ENCODE data around the gene RASAL1. TPM values are rescaled to one million over a fixed set of nuclear protein-coding genes. Genes with fewer than 3 reads are reported as not detected.

Gene RASAL1
- total RNA-seq, 1 experiment from 2014 or later: 16.0 TPM

DNA sequence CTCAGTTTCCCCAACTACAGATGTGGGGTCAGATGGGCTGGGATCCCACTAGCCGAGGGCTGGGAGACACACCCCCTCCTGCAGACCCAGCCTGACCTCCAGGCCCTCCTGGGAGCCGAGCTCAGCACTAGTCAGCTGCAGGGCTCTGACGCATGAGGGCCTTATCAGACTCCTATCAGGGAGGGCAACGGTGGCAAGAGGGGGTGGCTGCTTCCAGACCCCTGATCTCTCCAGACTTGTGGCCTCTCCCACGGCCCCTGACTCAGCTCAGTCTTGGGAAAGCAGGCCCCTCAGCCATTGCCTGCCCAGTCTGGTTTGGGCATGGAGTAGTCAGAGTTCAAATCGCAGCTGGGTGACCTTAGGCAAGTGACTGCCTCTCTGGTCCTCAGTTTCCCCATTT is 2.5 kb downstream of the RASAL1 start (continued):
- TF ChIP-seq YY1 (IDR thresholded peaks at IDR 0.05; ENCODE audit: extremely low read depth, insufficient replicate concordance, low read depth, low read length) (no peak), EZH2phosphoT487 (IDR thresholded peaks at IDR 0.05; ENCODE audit: borderline replicate concordance) (no peak), FOSL1 (IDR thresholded peaks at IDR 0.05; ENCODE audit: low read depth) (no peak), EZH2 (IDR thresholded peaks at IDR 0.05) (no peak)
- TF ChIP-seq, protein P1, sequence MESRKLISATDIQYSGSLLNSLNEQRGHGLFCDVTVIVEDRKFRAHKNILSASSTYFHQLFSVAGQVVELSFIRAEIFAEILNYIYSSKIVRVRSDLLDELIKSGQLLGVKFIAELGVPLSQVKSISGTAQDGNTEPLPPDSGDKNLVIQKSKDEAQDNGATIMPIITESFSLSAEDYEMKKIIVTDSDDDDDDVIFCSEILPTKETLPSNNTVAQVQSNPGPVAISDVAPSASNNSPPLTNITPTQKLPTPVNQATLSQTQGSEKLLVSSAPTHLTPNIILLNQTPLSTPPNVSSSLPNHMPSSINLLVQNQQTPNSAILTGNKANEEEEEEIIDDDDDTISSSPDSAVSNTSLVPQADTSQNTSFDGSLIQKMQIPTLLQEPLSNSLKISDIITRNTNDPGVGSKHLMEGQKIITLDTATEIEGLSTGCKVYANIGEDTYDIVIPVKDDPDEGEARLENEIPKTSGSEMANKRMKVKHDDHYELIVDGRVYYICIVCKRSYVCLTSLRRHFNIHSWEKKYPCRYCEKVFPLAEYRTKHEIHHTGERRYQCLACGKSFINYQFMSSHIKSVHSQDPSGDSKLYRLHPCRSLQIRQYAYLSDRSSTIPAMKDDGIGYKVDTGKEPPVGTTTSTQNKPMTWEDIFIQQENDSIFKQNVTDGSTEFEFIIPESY (IDR thresholded peaks at IDR 0.05; ENCODE audit: extremely low read depth, insufficient replicate concordance, low read length): no peak

DNA sequence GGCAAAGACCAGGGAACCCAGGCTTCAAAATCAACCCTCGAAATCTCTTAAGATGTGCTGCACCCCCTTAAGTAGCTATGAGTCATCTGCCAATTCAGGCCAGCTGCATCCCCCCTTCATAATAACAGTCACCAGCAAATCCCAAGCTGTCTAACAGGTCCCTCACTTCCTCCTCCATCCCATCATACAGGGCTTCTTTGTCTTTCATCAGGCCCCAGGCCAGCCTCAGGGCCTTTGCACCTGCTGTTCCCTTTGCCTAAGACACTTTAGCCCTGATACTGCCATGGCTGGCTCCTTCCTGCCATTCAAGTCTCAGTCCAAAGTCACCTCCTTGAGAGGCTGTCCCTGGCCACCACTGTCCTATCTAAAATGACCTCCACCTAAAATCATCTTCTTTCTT is 4.0 kb downstream of the RASAL1 start:
- Histone ChIP-seq H3K4me2 (ENCODE audit: low read length) (no peak overlapping the region), H3K9me2 (ENCODE audit: insufficient read depth) (no peaks in the 10 kb centered on the region), H2AFZ (ENCODE audit: low read depth, low read length, poor library complexity, severe bottlenecking) (no peak overlapping the region), H3K27me3 (ENCODE audit: insufficient read depth, low read length) (no peaks in the 10 kb centered on the region), H3K36me3 (ENCODE audit: control insufficient read depth in 1 of 2, insufficient read depth in 2 of 2, low read length in 2 of 2) (no peaks in the 10 kb centered on the region), H3K4me3 (replicated peaks in 1 of 2; ENCODE audit: low read depth in 1 of 2, low read length in 2 of 2) (no peak overlapping the region), H3K79me2 (ENCODE audit: insufficient read depth, low read length) (peaks cover 12% of the 10 kb centered on the region; the same call in 1 of the 2 replicates), H3K9me3 (ENCODE audit: control insufficient read depth in 1 of 2, insufficient read depth in 1 of 2, low read depth in 1 of 2, low read length in 2 of 2) (no peaks in the 10 kb centered on the region), H4K20me1 (ENCODE audit: insufficient read depth) (no peaks in the 10 kb centered on the region), H3K9ac (ENCODE audit: low read length) (no peak overlapping the region), H3K27ac (ENCODE audit: low read depth, low read length) (no peak overlapping the region), H3K4me1 (ENCODE audit: control insufficient read depth in 1 of 2, insufficient read depth in 2 of 2, low read length in 2 of 2) (peaks cover 13 to 26% of the 10 kb centered on the region in 2 experiments)
- CTCF ChIA-PET: interaction anchor here (1.2 kb wide), 1 partner anchor 11 kb away, joined by 3 read pairs; no protein-coding TSS in a partner anchor
- intact Hi-C loops (cut with micrococcal nuclease): no loop called here
- TF ChIP-seq EZH2 (IDR thresholded peaks at IDR 0.05) (no peak), FOSL1 (IDR thresholded peaks at IDR 0.05; ENCODE audit: low read depth) (no peak), CEBPB (IDR thresholded peaks at IDR 0.05; ENCODE audit: low read depth) (no peak), EZH2phosphoT487 (IDR thresholded peaks at IDR 0.05; ENCODE audit: borderline replicate concordance) (no peak)
- TF ChIP-seq, protein P2, sequence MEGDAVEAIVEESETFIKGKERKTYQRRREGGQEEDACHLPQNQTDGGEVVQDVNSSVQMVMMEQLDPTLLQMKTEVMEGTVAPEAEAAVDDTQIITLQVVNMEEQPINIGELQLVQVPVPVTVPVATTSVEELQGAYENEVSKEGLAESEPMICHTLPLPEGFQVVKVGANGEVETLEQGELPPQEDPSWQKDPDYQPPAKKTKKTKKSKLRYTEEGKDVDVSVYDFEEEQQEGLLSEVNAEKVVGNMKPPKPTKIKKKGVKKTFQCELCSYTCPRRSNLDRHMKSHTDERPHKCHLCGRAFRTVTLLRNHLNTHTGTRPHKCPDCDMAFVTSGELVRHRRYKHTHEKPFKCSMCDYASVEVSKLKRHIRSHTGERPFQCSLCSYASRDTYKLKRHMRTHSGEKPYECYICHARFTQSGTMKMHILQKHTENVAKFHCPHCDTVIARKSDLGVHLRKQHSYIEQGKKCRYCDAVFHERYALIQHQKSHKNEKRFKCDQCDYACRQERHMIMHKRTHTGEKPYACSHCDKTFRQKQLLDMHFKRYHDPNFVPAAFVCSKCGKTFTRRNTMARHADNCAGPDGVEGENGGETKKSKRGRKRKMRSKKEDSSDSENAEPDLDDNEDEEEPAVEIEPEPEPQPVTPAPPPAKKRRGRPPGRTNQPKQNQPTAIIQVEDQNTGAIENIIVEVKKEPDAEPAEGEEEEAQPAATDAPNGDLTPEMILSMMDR (IDR thresholded peaks at IDR 0.05 in 2 of 3, conservative IDR thresholded peaks at IDR 0.05 in 1 of 3; ENCODE audit: borderline replicate concordance in 1 of 3, insufficient read depth in 1 of 3, low read depth in 2 of 3, low read length in 2 of 3): no peak
- DNase-seq (ENCODE audit: low read depth, low spot score) (no peak), ATAC-seq (no peak)
- POLR2A ChIA-PET: no interaction called here
- no TSS peak for BruUV-seq (replicated peaks)
- RAD21 ChIA-PET (ENCODE audit: low non-redundant PET in 1 of 2, low total read pairs in 2 of 2, uncharacterized antibody in 2 of 2, unreplicated experiment in 2 of 2): no interaction called here
